GM21786 (cell line): ENCODE measurements around the gene POT1.

ENCODE experiments used
- ATAC-seq: cut with Tn5 transposase; IDR thresholded peaks from one replicate; pipeline ENCODE4 v1.9.1; 2021; ENCODE audit not compliant: unreplicated experiment

POT1 gene

DNA sequence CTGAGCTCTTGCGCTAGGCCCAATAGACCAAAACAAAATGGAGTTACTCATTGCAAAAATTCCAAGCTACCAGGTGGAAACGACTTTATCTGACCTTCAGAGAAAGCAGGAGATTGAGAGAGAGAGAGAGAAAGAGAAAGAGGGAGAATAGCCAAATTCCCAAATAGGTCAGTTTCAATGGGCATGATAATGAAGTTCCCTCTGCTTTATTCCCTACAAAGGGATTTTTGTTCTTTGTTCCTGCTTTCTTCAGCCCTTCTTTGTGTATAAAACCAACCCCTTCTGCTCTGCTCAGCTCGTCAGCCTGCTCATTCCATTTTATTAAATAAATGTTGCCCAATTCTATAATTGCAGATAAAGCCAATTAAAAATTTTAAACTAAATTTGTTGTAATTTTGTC, 119.0 kb downstream of the POT1 start:
- ATAC-seq = no peak

GRCh38 chr7:124808206-124808605, 121.4 kb downstream of the POT1 start:
- ATAC-seq = no peak

GRCh38 chr7:124801330-124801895, 128.2 kb downstream of the POT1 start:
- no peak for ATAC-seq

DNA sequence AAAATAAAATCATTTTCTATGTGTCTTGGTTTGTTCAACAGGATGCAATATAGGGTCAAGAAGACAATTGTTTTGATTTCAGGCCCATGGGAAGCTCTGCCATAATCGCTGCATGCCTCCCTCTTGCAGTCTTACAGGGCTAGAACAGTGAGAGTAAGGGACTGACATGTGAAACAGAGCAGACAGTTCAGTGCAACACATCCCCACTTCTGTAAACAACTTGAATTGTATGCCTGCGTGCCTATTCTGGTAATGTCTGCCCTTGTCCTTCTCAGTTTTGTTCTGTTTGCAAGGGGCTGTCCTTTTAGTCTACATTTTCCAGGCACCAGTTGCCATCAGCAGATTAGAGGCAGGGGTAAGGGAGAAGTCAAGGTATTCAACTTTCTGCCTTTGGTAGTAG, 129.2 kb downstream of the POT1 start:
- no peak for ATAC-seq

- ATAC-seq = no peak
Observed at GRCh38 chr7:124799448-124799847, 130.2 kb downstream of the POT1 start.

DNA sequence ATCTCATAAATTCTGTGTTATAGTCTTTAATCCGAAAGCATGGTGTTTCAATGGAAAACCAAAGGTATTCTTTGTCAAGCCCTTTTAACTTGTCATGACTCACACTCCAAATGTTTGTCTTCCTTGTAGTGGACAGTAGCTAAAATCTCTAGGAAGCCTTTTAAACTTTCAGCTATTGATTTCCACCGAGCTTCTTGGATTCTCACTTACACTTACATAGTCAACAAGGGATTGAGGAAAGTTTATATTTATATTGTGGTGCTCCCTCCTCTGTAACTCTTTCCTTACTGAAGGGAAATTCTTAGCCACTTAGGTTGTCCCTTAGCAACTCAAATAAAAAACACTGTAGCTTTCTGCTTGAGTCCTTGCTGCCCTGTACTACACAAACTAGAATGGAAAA, 132.9 kb downstream of the POT1 start:
- no peak for ATAC-seq

GRCh38 chr7:124792696-124793095, 136.9 kb downstream of the POT1 start:
- ATAC-seq = no peak

DNA sequence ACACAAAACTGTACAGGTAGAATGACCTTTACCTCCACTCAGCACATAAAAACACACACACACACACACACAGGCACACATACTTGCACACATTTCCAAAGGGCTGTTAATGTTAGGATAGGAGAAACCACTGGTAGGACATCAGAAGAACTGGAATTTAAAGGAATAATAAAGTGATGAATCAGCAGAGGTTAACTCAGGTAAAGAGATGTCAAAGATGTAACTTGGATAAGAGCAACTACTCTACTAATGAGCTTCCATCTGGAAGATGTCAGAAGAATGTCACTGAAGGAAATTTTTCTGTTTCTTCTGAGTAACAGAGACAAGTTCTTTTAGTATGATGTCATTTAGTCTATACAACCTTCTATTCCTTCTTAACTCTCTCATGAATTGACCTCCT, 137.6 kb downstream of the POT1 start:
- ATAC-seq = no peak

- no peak for ATAC-seq
Observed at GRCh38 chr7:124791426-124791825, 138.2 kb downstream of the POT1 start.

GRCh38 chr7:124790645-124791044, 139.0 kb downstream of the POT1 start:
- ATAC-seq = peak; percentile 60

- ATAC-seq = no peak
Observed at GRCh38 chr7:124785994-124786393, 143.6 kb downstream of the POT1 start.

DNA sequence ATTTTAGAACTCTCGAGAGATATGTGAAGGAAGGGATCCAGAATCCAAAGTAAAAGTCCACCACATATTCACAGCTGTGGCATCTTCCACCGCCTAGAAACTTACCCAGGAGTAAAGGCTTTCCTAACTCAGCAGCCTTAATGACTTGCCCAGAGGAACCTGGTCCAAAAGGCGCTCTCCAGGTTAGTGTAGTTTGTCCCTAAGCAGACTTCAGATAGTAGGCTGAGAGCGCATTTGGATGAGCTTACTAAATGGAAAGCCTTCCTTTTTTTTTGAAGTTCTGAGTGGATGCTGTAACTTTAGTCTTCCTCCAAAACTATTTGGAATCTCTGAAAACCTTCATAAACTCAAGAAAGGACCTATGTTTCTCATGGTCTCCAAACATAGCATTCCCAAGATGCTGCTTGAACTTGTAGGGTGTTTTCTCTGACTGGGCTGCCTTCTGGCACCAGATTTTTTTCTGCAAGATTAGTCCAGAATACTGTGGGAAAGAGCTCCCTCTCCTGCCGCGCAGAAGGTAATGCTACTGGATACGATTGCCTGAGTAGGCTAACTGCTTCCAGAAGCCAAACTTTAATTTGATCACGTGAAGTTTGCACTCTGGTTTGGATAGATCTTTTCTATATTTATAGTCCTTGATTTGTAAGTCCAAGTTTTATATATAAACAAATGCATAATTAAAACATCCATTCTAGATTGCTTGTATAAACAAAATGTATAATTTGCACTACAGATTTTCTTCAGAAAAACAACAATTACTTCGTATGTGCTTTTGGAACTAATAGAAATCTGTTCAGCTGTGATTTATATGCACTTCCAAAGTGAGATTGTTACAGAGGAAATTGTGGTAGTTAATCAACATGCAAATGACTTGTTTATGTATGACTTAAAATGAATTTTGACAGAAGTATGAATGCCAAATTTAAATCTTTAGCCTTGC, 144.5 kb downstream of the POT1 start:
- peak; percentile 92 for ATAC-seq

DNA sequence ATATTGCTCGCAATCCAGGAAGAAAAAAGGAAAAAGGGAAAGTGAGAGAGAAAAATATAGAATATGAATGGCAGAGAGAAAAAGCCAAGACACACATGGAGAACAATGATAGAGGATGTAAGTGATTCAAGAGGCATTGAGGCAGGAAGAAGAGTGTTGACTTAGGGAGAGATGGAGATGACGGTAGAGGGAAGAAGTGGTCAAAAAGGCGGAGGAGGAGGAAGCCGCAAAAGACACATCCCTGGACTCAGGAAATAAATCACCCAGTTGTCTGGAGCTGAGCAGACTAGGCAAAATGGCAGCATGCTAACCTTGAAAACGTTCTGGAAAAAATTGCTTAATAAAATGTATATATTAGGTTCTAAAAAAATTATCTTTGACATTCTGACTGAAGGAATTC, 146.4 kb downstream of the POT1 start:
- ATAC-seq = no peak

DNA sequence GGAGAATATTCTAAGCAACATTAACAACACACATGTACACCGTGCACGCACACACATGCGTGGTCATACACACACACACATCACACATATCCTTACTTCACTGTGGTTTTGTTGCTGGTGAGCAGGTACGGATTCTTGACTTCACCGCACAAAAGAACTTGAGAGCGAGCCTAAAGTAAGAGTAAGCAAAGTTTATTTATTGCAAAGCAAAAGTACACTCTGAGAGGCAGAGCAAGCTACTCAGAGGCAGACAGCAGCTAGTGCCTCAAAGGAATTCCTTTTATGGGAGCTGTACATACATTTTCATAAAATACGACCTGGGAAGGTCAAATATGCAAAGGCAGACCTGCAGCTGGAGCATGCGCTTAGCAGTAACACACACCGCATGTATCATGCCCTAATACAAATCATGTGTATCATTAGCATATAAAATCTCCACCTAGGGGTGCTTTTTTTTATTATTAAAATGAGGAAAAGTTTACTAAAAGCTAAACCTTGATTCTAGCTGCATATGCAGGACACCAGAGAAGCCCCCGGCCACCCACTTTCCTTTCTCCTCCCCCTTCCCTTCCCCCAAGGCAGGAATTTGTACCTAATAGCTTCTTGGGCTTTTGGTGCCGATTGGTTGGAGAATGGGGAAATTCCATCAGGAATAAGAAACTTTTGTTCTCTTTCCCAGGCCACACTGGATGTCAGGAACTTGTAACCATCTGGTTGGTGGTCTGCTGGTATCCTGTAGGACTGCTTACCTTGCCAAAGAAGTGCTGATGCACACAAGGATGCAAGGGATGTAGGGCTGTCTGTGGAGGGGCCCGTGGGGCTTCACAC, 147.5 kb downstream of the POT1 start:
- ATAC-seq = no peak

GRCh38 chr7:124781418-124781817, 148.2 kb downstream of the POT1 start:
- no peak for ATAC-seq

DNA sequence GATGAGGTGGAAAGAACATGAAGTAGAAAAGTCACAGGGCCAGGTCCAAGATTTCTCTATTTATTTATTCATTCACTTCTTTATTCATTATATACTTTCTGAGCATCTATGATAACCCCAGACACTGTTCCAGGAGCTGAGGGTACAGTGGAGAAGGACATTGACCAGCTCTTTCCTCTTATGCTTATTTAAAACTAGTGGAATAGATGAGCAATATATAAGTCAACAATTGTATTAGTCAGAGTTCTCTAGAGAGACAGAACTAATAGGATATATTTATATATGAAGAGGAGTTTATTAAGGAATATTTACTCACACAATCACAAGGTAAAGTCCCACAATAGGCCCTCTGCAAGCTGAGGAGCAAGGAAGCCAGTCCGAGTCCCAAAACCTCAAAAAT, 149.0 kb downstream of the POT1 start:
- no peak for ATAC-seq

- no peak for ATAC-seq
Observed at GRCh38 chr7:124780056-124780455, 149.6 kb downstream of the POT1 start.

- ATAC-seq = no peak
Observed at GRCh38 chr7:124779620-124780019, 150.0 kb downstream of the POT1 start.

- ATAC-seq = no peak
Observed at GRCh38 chr7:124779194-124779593, 150.4 kb downstream of the POT1 start.

DNA sequence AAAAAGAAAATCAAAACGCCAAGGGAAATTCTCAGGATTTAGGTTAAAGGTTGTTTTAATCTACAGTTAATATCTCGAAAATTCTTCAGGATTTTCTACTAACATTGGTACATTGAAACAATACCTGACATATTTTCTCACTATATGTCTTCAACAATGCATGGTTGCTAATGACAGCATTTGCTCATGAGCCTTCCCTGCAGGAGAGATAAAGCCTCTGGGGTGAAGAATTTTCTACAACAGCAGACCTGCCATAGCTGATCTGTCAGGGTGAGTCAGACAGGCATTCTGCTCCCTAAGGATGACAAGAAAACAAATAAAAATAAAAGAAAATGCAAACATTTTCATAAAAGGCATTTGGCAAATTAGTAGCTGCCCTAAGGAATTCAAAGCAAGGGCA, 152.4 kb downstream of the POT1 start:
- ATAC-seq = no peak

GRCh38 chr7:124776153-124776552, 153.5 kb downstream of the POT1 start:
- no peak for ATAC-seq

GRCh38 chr7:124775422-124775821, 154.2 kb downstream of the POT1 start:
- ATAC-seq = no peak
